Panc1 (cell line): ENCODE measurements around the gene SYNGR2. TPM values are rescaled to one million over a fixed set of nuclear protein-coding genes. Genes with fewer than 3 reads are reported as not detected.

ENCODE experiments used
- ATAC-seq: fragments of 200-7000 bp; cut with Tn5 transposase; 2 replicates; pipeline ENCODE4 v1.9.1; 2020; ENCODE audit warnings: mild to moderate bottlenecking, moderate library complexity
- BruUV-seq: library from RNA; stranded (reverse); fragments of 400-500 nt; replicated peaks from 2 replicates; lab custom pipeline; 2021; lab: Mats Ljungman, UMichigan
- CTCF ChIA-PET: fragments of 300-600 bp; sonication (Branson Sonifier 250); formaldehyde crosslinking; loops from one replicate; lab custom pipeline; 2022; ENCODE audit warnings: antibody characterized with exemption; lab: Charles Lee
- POLR2A ChIA-PET: fragments of 300-600 bp; sonication (Branson Sonifier 250); formaldehyde crosslinking; loops from one replicate; lab custom pipeline; 2022; ENCODE audit warnings: antibody characterized with exemption; lab: Charles Lee
- DNase-seq: peaks from one replicate; pipeline ENCODE4 v3.0.0-alpha.2; 2010; ENCODE audit warnings: low read depth, low spot score
- H3K27ac ChIP-seq: 2 replicates; pipeline ENCODE4 v1.5.1; 2011; ENCODE audit warnings: mild to moderate bottlenecking, low read length, inconsistent platforms
- H3K27me3 ChIP-seq: fragments of 200-500 bp; sonication (Bioruptor generic); 2 replicates; pipeline ENCODE4 v1.6.0; 2014; ENCODE audit warnings: low read length, inconsistent platforms; ENCODE audit not compliant: control insufficient read depth, insufficient read depth
- H3K36me3 ChIP-seq: fragments of 200-500 bp; sonication (Bioruptor generic); 2 replicates; pipeline ENCODE4 v1.5.1; 2014; ENCODE audit warnings: inconsistent platforms, mild to moderate bottlenecking, low read length, moderate library complexity; ENCODE audit not compliant: control insufficient read depth, insufficient read depth
- H3K4me1 ChIP-seq: 2 replicates; pipeline ENCODE4 v1.5.1; 2011; ENCODE audit warnings: inconsistent platforms, mild to moderate bottlenecking, low read length, moderate library complexity; ENCODE audit not compliant: control insufficient read depth, insufficient read depth
- H3K4me3 ChIP-seq, 2 experiments: 2 replicates each; pipeline ENCODE4 v1.5.1; 2011 to 2012; ENCODE audit warnings: low read depth in 2 of 2, low read length in 2 of 2, mild to moderate bottlenecking in 2 of 2, inconsistent platforms in 1 of 2, moderate library complexity in 1 of 2
- H3K9me3 ChIP-seq: fragments of 200-500 bp; sonication (Bioruptor generic); 2 replicates; pipeline ENCODE4 v1.5.1; 2014; ENCODE audit warnings: low read depth, mild to moderate bottlenecking, inconsistent platforms, low read length, moderate library complexity; ENCODE audit not compliant: control insufficient read depth, insufficient read depth
- CTCF ChIP-seq: fragments of 450-650 bp; IDR thresholded peaks from 2 replicates; pipeline ENCODE4 v1.5.1; 2017; ENCODE audit warnings: mild to moderate bottlenecking
- POLR2AphosphoS5 ChIP-seq: IDR thresholded peaks from 2 replicates; pipeline ENCODE4 v1.6.1; 2012; ENCODE audit warnings: mild to moderate bottlenecking, low read depth, low read length, moderate library complexity
- REST ChIP-seq, 2 experiments: IDR thresholded peaks; 2 replicates each; pipeline ENCODE4 v1.6.1; 2011 to 2012; ENCODE audit warnings: low read depth in 2 of 2, control low read depth in 1 of 2, low read length in 1 of 2, mild to moderate bottlenecking in 1 of 2, moderate library complexity in 1 of 2; ENCODE audit not compliant: insufficient read depth in 1 of 2
- SIN3A ChIP-seq: IDR thresholded peaks from 2 replicates; pipeline ENCODE4 v1.6.1; 2012; ENCODE audit warnings: low read depth, mild to moderate bottlenecking, low read length, moderate library complexity, borderline replicate concordance; ENCODE audit not compliant: insufficient read depth
- TCF7L2 ChIP-seq: IDR thresholded peaks from 2 replicates; pipeline ENCODE4 v1.6.1; 2011; ENCODE audit warnings: mild to moderate bottlenecking, low read depth, low read length, inconsistent platforms
- in situ Hi-C: cut with HindIII; loops from 2 replicates; pipeline ENCODE4 v1.10.0; 2016; ENCODE audit warnings: low sequenced_read_pairs, low pct_unique_long_range_greater_than_20kb
- intact Hi-C: fragments of 100-400 bp; cut with micrococcal nuclease; formaldehyde crosslinking; loops from one replicate; pipeline ENCODE4 v1.10.0; 2022; ENCODE audit not compliant: unreplicated experiment
- total RNA-seq: library from RNA; stranded (reverse); gene quantifications from one replicate; pipeline ENCODE4 v1.2.1, GENCODE V29; 2021; ENCODE audit not compliant: unreplicated experiment

SYNGR2 gene
- total RNA-seq, 1 experiment from 2014 or later: 204 TPM

- intact Hi-C loops (no loop called here), in situ Hi-C loops (no loop called here)
- no peaks in the 10 kb centered on the region for H3K27me3 ChIP-seq
- H3K36me3 ChIP-seq: no peaks in the 10 kb centered on the region
- H3K4me3 ChIP-seq: no peak overlapping the region
- H3K4me1 ChIP-seq: no peaks in the 10 kb centered on the region
- H3K27ac ChIP-seq: no peak overlapping the region
- no TSS peak for BruUV-seq
- ChIA-PET CTCF (interaction anchor here (0.5 to 0.8 kb wide), 6 partner anchors 13 to 249 kb away, joined by 3 to 17 read pairs (median 4); no protein-coding TSS in a partner anchor), POLR2A (interaction anchor here (0.7 to 1.1 kb wide), 3 partner anchors 13 to 137 kb away, joined by 3 to 5 read pairs (median 4); no protein-coding TSS in a partner anchor)
- DNase-seq: no peak
- H3K9me3 ChIP-seq: no peaks in the 10 kb centered on the region
- ATAC-seq: no peak
- TF ChIP-seq TCF7L2: no peak
- TF ChIP-seq SIN3A: no peak
Observed at GRCh38 chr17:78206298-78206697, 37.9 kb downstream of the SYNGR2 start.

- POLR2A ChIA-PET: no interaction called here
- CTCF ChIA-PET: no interaction called here
- no peaks in the 10 kb centered on the region for H3K36me3 ChIP-seq
- in situ Hi-C loops: no loop called here
- H3K4me3 ChIP-seq: no peak overlapping the region
- intact Hi-C loops: no loop called here
- ATAC-seq: no peak
- no peaks in the 10 kb centered on the region for H3K4me1 ChIP-seq
- DNase-seq: no peak
- no peaks in the 10 kb centered on the region for H3K27me3 ChIP-seq
- no peaks in the 10 kb centered on the region for H3K9me3 ChIP-seq
- no peak overlapping the region for H3K27ac ChIP-seq
- BruUV-seq: no TSS peak
- TF ChIP-seq TCF7L2 (no peak), SIN3A (no peak), CTCF (no peak), POLR2AphosphoS5 (no peak), REST (IDR thresholded peaks at IDR 0.05; ENCODE audit: insufficient read depth in 1 of 2, low read depth in 2 of 2, low read length in 1 of 2) (no peak)
Observed at GRCh38 chr17:78208486-78208885, 40.1 kb downstream of the SYNGR2 start.

- TF ChIP-seq REST (IDR thresholded peaks at IDR 0.05; ENCODE audit: insufficient read depth in 1 of 2, low read depth in 2 of 2, low read length in 1 of 2): no peak
- TF ChIP-seq SIN3A: no peak
- TF ChIP-seq POLR2AphosphoS5: no peak
- TF ChIP-seq TCF7L2: no peak
- TF ChIP-seq CTCF: no peak
- H3K36me3 ChIP-seq: no peaks in the 10 kb centered on the region; the same call in 1 of the 2 replicates
- in situ Hi-C loops (no loop called here), intact Hi-C loops (no loop called here)
- no peak overlapping the region for H3K4me3 ChIP-seq
- H3K27me3 ChIP-seq: no peaks in the 10 kb centered on the region
- POLR2A ChIA-PET: no interaction called here
- CTCF ChIA-PET: interaction anchor here (0.6 kb wide), 1 partner anchor 190 kb away, joined by 4 read pairs; no protein-coding TSS in a partner anchor
- H3K27ac ChIP-seq: no peak overlapping the region
- H3K4me1 ChIP-seq: no peaks in the 10 kb centered on the region
- no peaks in the 10 kb centered on the region for H3K9me3 ChIP-seq
- ATAC-seq (no peak), DNase-seq (no peak)
- no TSS peak for BruUV-seq
Observed at GRCh38 chr17:78210111-78210510, 41.7 kb downstream of the SYNGR2 start.
